ENCODE data around the gene CLCN2.

The CLCN2 gene

DNA sequence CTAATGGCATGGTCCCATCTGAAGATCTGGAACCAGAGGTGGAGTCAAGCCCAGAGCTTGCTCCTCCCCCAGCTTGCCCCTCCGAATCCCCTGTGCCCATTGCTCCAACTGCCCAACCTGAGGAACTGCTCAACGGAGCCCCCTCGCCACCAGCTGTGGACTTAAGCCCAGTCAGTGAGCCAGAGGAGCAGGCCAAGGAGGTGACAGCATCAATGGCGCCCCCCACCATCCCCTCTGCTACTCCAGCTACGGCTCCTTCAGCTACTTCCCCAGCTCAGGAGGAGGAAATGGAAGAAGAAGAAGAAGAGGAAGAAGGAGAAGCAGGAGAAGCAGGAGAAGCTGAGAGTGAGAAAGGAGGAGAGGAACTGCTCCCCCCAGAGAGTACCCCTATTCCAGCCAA lies 39.7 kb downstream of the CLCN2 start:
- DNase-seq = no peak

- DNase-seq = no peak
These were observed 41.3 kb downstream of the CLCN2 start for GRCh38 chr3:184320104-184320445.

DNA sequence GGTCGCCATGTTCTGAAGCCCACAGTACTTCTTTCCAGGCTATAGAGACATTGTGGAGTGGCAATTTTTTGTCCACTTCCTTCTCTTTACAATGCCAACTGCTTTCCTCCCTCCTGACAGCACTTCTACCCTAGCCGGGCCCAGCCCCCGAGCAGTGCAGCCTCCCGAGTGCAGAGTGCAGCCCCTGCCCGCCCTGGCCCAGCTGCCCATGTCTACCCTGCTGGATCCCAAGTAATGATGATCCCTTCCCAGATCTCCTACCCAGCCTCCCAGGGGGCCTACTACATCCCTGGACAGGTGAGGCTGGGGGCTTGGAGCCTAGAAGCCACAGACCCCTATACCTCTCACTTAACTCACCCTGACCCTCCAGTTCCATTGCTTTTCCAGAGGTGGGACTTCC lies 44.2 kb downstream of the CLCN2 start:
- DNase-seq = no peak

- no peak for DNase-seq
These were observed 44.6 kb downstream of the CLCN2 start for GRCh38 chr3:184316792-184317191.

DNA sequence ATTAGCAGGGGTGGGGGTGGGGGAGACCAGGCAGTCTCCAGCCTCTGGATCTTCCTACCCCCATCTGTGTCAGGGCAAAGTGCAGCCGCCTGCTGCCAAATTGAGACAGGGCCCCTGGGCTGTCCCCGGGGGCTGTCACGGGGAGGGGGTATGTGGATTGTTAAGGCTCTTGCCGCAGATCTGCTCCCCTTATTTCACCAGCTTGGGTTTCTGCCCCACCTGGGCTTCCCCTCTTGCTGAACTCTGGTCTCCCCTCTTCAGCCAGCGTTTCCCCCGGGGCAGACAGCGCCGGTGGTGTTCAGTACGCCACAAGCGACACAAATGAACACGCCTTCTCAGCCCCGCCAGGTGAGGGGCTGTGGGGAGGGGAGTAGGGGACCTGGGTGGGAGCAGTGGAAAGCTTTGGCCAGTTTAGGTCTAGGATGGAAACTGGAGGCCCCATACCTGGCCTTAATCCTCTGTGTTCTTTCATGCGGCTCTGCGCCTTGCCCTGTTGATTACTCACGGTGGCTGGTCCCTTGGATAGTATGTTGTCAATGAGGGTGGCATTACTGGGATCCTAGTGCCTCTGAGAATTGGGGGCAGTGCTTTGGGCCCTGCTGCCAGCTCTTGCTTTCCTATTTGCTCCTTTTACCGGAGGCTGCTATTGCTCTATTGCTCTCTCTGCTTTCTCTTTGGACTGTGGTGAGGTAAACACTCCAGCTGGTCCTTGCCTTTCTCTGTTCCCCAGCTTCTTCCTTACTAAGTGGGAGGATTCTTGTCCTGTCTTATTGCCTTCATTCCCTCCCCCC lies 45.3 kb downstream of the CLCN2 start:
- no peak for DNase-seq

DNA sequence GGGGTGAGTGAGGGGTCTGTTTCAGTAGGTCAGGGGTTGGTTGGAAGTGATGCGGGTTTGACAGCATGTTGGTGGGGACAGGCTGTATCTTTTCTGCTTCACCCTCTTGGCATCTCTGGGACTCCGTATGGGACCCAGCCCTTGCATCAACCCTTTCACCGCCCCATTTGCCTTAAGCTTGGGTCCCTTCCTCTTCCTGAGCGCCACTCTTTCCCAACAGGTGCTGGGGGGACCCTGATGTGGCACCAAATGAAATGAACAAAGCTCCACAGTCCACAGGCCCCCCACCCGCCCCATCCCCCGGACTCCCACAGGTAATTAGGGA lies 45.9 kb downstream of the CLCN2 start:
- DNase-seq = no peak

GRCh38 chr3:184314700-184315542 lies 46.5 kb downstream of the CLCN2 start:
- DNase-seq = peak in 1 of 2 experiments; percentile 53

DNA sequence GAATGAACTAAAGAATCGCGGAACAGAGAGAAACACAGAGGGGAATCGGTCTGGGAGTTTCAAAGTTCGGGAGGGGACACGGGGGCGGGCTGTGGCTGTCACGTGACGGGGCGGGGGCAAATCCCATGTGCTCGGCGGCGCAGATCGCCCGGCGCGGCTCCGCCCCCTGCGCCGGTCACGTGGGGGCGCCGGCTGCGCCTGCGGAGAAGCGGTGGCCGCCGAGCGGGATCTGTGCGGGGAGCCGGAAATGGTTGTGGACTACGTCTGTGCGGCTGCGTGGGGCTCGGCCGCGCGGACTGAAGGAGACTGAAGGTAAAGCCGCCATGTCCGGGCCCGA lies 47.1 kb downstream of the CLCN2 start, which contains the start of gene EIF4G1:
EIF4G1 (plus strand) TSS at position 244 of the 337 bp plus-strand sequence. CDS start 1,191 bp downstream, outside the sequence.
- peak; percentile 64 to 96 for DNase-seq

DNA sequence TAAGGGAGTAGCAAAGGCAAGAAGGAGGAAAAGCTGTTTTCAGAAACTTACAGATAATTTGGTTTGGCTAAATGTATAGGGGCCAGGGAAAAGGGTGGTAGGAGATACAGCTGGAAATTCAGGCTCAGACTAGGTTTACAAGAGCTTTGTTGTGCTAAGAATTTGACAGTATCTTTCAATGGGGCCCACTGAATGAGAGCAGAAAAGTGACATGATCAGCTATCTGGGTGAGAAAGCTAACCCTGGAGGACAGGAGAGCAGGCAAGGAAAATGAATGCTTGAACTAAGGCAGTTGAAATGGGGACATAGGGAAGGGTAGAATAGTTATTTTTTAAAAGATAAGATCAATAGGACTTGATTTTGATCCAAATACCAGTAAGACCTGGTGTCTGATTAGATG lies 49.8 kb downstream of the CLCN2 start:
- no peak for DNase-seq

DNA sequence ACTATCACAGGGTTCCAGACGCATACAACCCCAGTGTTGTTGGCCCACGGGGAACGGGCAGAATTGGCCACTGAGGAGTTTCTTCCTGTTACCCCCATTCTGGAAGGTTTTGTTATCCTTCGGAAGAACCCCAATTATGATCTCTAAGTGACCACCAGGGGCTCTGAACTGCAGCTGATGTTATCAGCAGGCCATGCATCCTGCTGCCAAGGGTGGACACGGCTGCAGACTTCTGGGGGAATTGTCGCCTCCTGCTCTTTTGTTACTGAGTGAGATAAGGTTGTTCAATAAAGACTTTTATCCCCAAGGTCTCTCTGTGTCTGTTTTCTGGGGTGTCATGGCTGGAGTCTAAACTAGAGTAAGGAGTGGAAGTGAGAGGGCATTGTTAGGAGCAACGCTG lies 52.7 kb downstream of the CLCN2 start:
- DNase-seq = no peak

- DNase-seq = no peak
These were observed 53.5 kb downstream of the CLCN2 start for GRCh38 chr3:184307915-184308314.

DNA sequence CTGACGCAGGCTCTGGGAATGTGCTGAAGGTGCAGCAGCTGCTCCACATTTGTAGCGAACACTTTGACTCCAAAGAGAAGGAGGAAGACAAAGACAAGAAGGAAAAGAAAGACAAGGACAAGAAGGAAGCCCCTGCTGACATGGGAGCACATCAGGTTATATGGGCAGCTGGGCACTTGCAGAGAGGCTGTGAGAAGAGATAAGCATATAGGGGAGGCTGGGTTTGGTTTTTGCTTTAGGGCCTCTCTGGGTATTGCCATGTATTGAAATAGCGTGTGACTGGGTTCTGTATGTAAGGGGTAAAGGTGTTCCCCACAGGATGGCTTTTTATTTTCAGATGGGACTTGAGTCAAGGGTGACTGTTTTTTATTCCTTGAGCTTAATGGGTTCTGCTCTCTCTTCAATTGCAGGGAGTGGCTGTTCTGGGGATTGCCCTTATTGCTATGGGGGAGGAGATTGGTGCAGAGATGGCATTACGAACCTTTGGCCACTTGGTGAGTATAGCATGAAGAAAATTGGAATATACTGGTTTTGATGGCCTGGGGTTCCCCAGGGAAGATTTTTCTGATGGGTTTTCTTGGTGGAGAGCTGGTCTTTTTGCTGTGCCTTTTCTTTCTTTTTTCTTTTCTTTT lies 54.9 kb downstream of the CLCN2 start:
- DNase-seq = no peak

DNA sequence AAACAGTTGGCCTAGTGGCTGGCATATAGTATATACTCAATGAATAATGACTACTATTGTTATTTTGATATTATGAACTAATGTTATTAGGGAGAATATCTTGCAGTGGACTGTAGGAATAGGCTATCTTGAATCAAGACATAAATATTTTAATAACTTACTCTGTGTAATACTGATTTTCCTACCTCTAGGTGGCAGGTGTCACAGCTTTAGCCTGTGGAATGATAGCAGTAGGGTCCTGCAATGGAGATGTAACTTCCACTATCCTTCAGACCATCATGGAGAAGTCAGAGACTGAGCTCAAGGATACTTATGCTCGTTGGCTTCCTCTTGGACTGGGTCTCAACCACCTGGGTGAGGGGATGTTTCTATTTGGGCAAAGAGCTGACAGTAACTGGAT lies 55.8 kb downstream of the CLCN2 start:
- peak in 1 of 2 experiments; percentile 39 for DNase-seq

DNA sequence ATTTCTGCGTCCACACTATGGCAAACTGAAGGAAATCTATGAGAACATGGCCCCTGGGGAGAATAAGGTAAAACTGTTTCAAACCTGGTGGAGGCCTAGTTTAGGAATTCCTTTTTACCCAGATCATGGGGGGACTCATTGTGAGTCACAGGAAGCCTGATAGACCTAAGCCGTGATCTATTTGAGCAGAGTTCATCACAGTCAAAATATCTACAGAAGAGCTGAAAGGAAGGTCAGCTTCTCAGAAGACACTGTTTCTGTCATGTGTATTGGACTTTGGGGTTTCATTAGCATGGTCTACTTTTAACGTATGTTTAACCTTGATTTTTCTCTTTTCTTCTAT lies 61.1 kb downstream of the CLCN2 start:
- no peak for DNase-seq

- no peak for DNase-seq
These were observed 61.7 kb downstream of the CLCN2 start for GRCh38 chr3:184299488-184300377.

DNA sequence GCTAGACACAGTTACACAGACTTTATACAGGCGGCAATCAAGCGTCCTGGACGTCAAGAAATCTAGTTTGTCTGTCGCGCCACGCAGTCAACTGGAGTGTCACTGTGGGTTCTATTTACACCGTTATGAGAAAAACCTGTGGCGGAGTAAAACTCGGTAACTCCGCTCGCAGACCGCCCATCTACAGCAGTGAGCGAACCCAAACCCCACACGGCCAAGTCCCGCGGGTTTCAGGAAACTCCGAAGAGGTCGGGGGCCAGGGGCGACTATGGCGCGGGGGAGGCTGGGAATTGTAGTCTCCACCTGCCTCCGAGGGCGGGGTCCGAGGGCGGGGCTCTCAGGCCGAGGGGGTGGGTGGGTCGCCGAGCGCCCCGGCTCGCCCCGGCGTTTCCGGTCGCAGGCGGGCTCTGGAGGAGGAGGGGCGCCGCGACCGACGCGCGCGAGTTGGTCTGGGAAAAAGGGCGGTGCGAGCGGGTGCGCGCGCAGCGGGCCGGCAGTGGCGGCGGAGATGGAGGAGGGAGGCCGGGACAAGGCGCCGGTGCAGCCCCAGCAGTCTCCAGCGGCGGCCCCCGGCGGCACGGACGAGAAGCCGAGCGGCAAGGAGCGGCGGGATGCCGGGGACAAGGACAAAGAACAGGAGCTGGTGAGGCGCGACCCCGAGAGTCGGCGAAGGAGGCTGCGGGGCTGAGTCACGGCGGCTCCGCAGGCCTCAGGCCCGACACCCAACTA lies 62.5 kb downstream of the CLCN2 start, which contains the start of gene PSMD2:
PSMD2 (plus strand) TSS at position 483 of the 729 bp plus-strand sequence; CDS start at position 509, 26 bp downstream.
- DNase-seq = peak; percentile 92 to 99

DNA sequence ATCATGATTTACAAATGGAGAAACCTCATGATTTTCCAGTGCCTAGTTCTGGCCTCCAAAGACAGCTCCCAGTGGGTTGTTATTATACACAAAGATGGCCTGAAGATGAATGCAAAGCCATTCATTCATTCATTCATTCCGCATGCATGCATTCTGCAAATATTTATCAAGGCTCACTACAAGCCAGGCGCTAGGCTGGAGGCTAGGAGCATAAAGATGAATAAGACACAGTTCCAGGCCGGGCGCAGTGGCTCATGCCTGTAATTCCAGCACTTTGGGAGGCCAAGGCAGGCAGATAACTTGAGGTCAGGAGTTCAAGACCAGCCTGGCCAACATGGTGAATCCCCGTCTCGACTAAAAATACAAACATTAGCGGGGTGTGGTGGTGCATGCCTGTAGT lies 64.8 kb downstream of the CLCN2 start:
- no peak for DNase-seq

All from NCI-H526 (cell line).